H1 (cell line): Measurements from ENCODE around the gene COX17. TPM values are rescaled to one million over a fixed set of nuclear protein-coding genes. Genes with fewer than 3 reads are reported as not detected.

ENCODE experiments used
- CTCF ChIA-PET: fragments of 300-600 bp; sonication (Branson Sonifier 250); formaldehyde crosslinking; loops from one replicate; lab custom pipeline; 2021; ENCODE audit not compliant: partially characterized antibody; lab: Charles Lee
- POLR2A ChIA-PET: fragments of 300-600 bp; sonication (Branson Sonifier 250); formaldehyde crosslinking; loops from one replicate; lab custom pipeline; 2021; ENCODE audit warnings: inconsistent platforms; ENCODE audit not compliant: partially characterized antibody; lab: Charles Lee
- DNase-seq, 2 experiments: peaks; one replicate each; pipeline versions ENCODE4 v3.0.0 to v3.0.0-alpha.2; 2010 to 2022; ENCODE audit warnings: low spot score in 2 of 2, low read depth in 1 of 2, mixed read lengths in 1 of 2
- FAIRE-seq: peaks from 2 replicates; lab custom pipeline; 2011; peaks lifted over from hg19 to GRCh38; lab: Jason Lieb, UNC
- H2AFZ ChIP-seq: 2 replicates; pipeline ENCODE4 v1.8.1; 2012; ENCODE audit warnings: low read length, inconsistent platforms
- H2AK5ac ChIP-seq: 2 replicates; pipeline ENCODE4 v1.6.1; 2013; ENCODE audit warnings: low read depth, low read length
- H2BK120ac ChIP-seq: replicated peaks from 2 replicates; pipeline ENCODE3; 2013; ENCODE audit warnings: low read depth, low read length, inconsistent platforms
- H2BK12ac ChIP-seq: 2 replicates; pipeline ENCODE4 v1.6.1; 2013; ENCODE audit warnings: low read depth, low read length
- H2BK15ac ChIP-seq: 2 replicates; pipeline ENCODE4 v1.6.1; 2013; ENCODE audit warnings: low read length
- H2BK20ac ChIP-seq: 2 replicates; pipeline ENCODE4 v1.6.1; 2013; ENCODE audit warnings: low read length
- H2BK5ac ChIP-seq: 2 replicates; pipeline ENCODE4 v1.6.1; 2013; ENCODE audit warnings: low read depth, low read length
- H3K14ac ChIP-seq: 2 replicates; pipeline ENCODE4 v1.6.1; 2013; ENCODE audit warnings: inconsistent platforms; ENCODE audit not compliant: insufficient read length
- H3K18ac ChIP-seq: 2 replicates; pipeline ENCODE4 v1.6.1; 2013; ENCODE audit warnings: low read length; ENCODE audit errors: extremely low read depth
- H3K23ac ChIP-seq: 2 replicates; pipeline ENCODE4 v1.6.1; 2013; ENCODE audit warnings: inconsistent platforms; ENCODE audit not compliant: insufficient read length
- H3K23me2 ChIP-seq: 2 replicates; pipeline ENCODE4 v1.6.1; 2013; ENCODE audit warnings: low read depth, low read length
- H3K27ac ChIP-seq: 2 replicates; pipeline ENCODE4 v1.6.1; 2011; ENCODE audit warnings: low read depth, low read length, inconsistent platforms
- H3K27me3 ChIP-seq, 4 experiments: replicated peaks in 1 of 4; 1 replicate in 1 of 4; 2 replicates in 3 of 4; pipeline versions ENCODE4 v1.6.1 to v1.8.1; 2011 to 2013; ENCODE audit warnings: low read length in 3 of 4, mild to moderate bottlenecking in 3 of 4, inconsistent platforms in 2 of 4, mixed read lengths in 2 of 4, moderate library complexity in 1 of 4; ENCODE audit not compliant: control insufficient read depth in 3 of 4, insufficient read depth in 3 of 4; ENCODE audit errors: extremely low read depth in 1 of 4
- H3K36me3 ChIP-seq, 4 experiments: 2 replicates each; pipeline versions ENCODE4 v1.6.1 to v1.8.1; 2011 to 2013; ENCODE audit warnings: mild to moderate bottlenecking in 4 of 4, low read length in 3 of 4, moderate library complexity in 2 of 4, control low read depth in 1 of 4, inconsistent platforms in 1 of 4; ENCODE audit not compliant: insufficient read depth in 4 of 4, control insufficient read depth in 2 of 4
- H3K4ac ChIP-seq: replicated peaks from 2 replicates; pipeline ENCODE3; 2013; ENCODE audit warnings: low read length, low read depth, mixed read lengths, inconsistent platforms; ENCODE audit not compliant: insufficient read length
- H3K4me1 ChIP-seq, 4 experiments: replicated peaks in 1 of 4; 1 replicate in 1 of 4; 2 replicates in 3 of 4; pipeline versions ENCODE4 v1.6.1 to v1.8.1; 2011 to 2013; ENCODE audit warnings: low read length in 3 of 4, inconsistent platforms in 2 of 4, mixed read lengths in 1 of 4; ENCODE audit not compliant: insufficient read depth in 4 of 4, control insufficient read depth in 3 of 4
- H3K4me2 ChIP-seq, 2 experiments: 2 replicates each; pipeline versions ENCODE4 v1.6.1 to v1.8.1; 2011 to 2013; ENCODE audit warnings: low read depth in 2 of 2, low read length in 2 of 2, control low read depth in 1 of 2, inconsistent platforms in 1 of 2, mild to moderate bottlenecking in 1 of 2; ENCODE audit not compliant: insufficient read depth in 1 of 2
- H3K4me3 ChIP-seq, 4 experiments: fragments of 200-600, 300-600 bp in 1 of 4; sonication (generic), shearing (Covaris generic), sonication (Bioruptor Twin) in 1 of 4; 2 replicates each; pipeline versions ENCODE4 v1.5.1 to v1.8.1; 2011 to 2016; ENCODE audit warnings: low read length in 4 of 4, low read depth in 3 of 4, control low read depth in 2 of 4, inconsistent platforms in 2 of 4, mild to moderate bottlenecking in 2 of 4, mixed read lengths in 1 of 4, moderate library complexity in 1 of 4; ENCODE audit not compliant: insufficient read depth in 2 of 4; ENCODE audit errors: extremely low read depth in 1 of 4
- H3K56ac ChIP-seq: replicated peaks from 2 replicates; pipeline ENCODE3; 2013; ENCODE audit warnings: low read depth, mild to moderate bottlenecking, mixed read lengths, low read length, inconsistent platforms; ENCODE audit not compliant: insufficient read length
- H3K79me1 ChIP-seq: 2 replicates; pipeline ENCODE4 v1.6.1; 2013; ENCODE audit warnings: low read depth, low read length, control low read depth
- H3K79me2 ChIP-seq, 2 experiments: 2 replicates each; pipeline versions ENCODE4 v1.6.1 to v1.8.1; 2012 to 2013; ENCODE audit warnings: low read length in 2 of 2, mild to moderate bottlenecking in 2 of 2, inconsistent platforms in 1 of 2; ENCODE audit not compliant: insufficient read depth in 2 of 2, control insufficient read depth in 1 of 2
- H3K9ac ChIP-seq, 4 experiments: replicated peaks in 1 of 4; 1 replicate in 1 of 4; 2 replicates in 3 of 4; pipeline versions ENCODE4 v1.6.1 to v1.8.1; 2011 to 2013; ENCODE audit warnings: low read depth in 3 of 4, low read length in 3 of 4, control low read depth in 2 of 4, mild to moderate bottlenecking in 2 of 4, moderate library complexity in 2 of 4, inconsistent platforms in 1 of 4; ENCODE audit errors: extremely low read depth in 1 of 4
- H3K9me3 ChIP-seq, 2 experiments: 2 replicates each; pipeline versions ENCODE4 v1.6.1 to v1.8.1; 2012 to 2013; ENCODE audit warnings: mild to moderate bottlenecking in 2 of 2, moderate library complexity in 2 of 2, control low read depth in 1 of 2, inconsistent platforms in 1 of 2, low read depth in 1 of 2, low read length in 1 of 2, mixed read lengths in 1 of 2; ENCODE audit not compliant: insufficient read depth in 2 of 2
- H4K20me1 ChIP-seq, 2 experiments: replicated peaks in 1 of 2; 2 replicates each; pipeline versions ENCODE3 to v1.8.1; 2011 to 2013; ENCODE audit warnings: inconsistent platforms in 2 of 2, low read length in 2 of 2, mild to moderate bottlenecking in 1 of 2; ENCODE audit not compliant: insufficient read depth in 2 of 2, control insufficient read depth in 1 of 2
- H4K5ac ChIP-seq: 2 replicates; pipeline ENCODE4 v1.6.1; 2013; ENCODE audit warnings: low read length, low read depth, mixed read lengths, inconsistent platforms; ENCODE audit not compliant: insufficient read length
- H4K8ac ChIP-seq: 2 replicates; pipeline ENCODE4 v1.8.0; 2013; ENCODE audit warnings: mild to moderate bottlenecking, moderate library complexity, low read length, inconsistent platforms; ENCODE audit not compliant: insufficient read depth; ENCODE audit errors: extremely low read depth
- H4K91ac ChIP-seq: replicated peaks from 2 replicates; pipeline ENCODE3; 2013; ENCODE audit warnings: low read length, mixed read lengths, inconsistent platforms; ENCODE audit not compliant: insufficient read length
- ATF2 ChIP-seq: IDR thresholded peaks from 2 replicates; pipeline ENCODE4 v1.6.1; 2012; ENCODE audit warnings: low read length, inconsistent platforms
- ATF3 ChIP-seq: IDR thresholded peaks from 2 replicates; pipeline ENCODE4 v1.6.1; 2011; ENCODE audit warnings: low read depth, mild to moderate bottlenecking, low read length; ENCODE audit not compliant: insufficient read depth
- CEBPB ChIP-seq: IDR thresholded peaks from 2 replicates; pipeline ENCODE4 v1.6.1; 2012; ENCODE audit warnings: low read depth, low read length
- JUN ChIP-seq: IDR thresholded peaks from 2 replicates; pipeline ENCODE4 v1.6.1; 2011; ENCODE audit warnings: low read depth, mild to moderate bottlenecking, improper control_type of control experiment, low read length
- NRF1 ChIP-seq: IDR thresholded peaks from 2 replicates; pipeline ENCODE4 v1.6.1; 2011; ENCODE audit warnings: mild to moderate bottlenecking, low read depth, low read length, improper control_type of control experiment
- PHF8 ChIP-seq: fragments of 200-600 bp; sonication (generic); conservative IDR thresholded peaks from 2 replicates; pipeline ENCODE4 v1.7.1; 2012; ENCODE audit warnings: low read depth, mild to moderate bottlenecking, inconsistent platforms, low read length, moderate library complexity
- SRF ChIP-seq: IDR thresholded peaks from 2 replicates; pipeline ENCODE4 v1.6.1; 2011; ENCODE audit warnings: mild to moderate bottlenecking, low read depth, low read length, moderate library complexity
- TAF7 ChIP-seq: optimal IDR thresholded peaks from 2 replicates; pipeline ENCODE3; 2011; ENCODE audit warnings: low read depth, mild to moderate bottlenecking, inconsistent platforms, low read length, moderate library complexity, borderline replicate concordance
- USF2 ChIP-seq: IDR thresholded peaks from 2 replicates; pipeline ENCODE4 v1.6.1; 2011; ENCODE audit warnings: low read length, improper control_type of control experiment
- WGBS, 2 experiments: shearing (Covaris generic) in 1 of 2; methylation state at CpG; one replicate each; pipeline versions ENCODE4 v1.1.6 to v1.1.7; 2013 to 2015; ENCODE audit warnings: low lambda C conversion rate in 2 of 2, mixed read lengths in 2 of 2, inconsistent platforms in 1 of 2, low coverage in 1 of 2, missing lambda C conversion rate in 1 of 2; ENCODE audit not compliant: insufficient replicate concordance in 2 of 2, insufficient coverage in 1 of 2, insufficient read length in 1 of 2; ENCODE audit errors: extremely low coverage in 1 of 2, missing lambda C conversion rate in 1 of 2; 5-methylcytosine and 5-hydroxymethylcytosine counted together
- polyA plus RNA-seq, 7 experiments: library from polyadenylated mRNA; depleted of rRNA in 3 of 7; stranded (reverse) in 5 of 7; unstranded in 2 of 7; fragments of >200 nt in 5 of 7; fragments of 200-250 nt in 2 of 7; gene quantifications; 1 replicate in 5 of 7; 2 replicates in 1 of 7; 4 replicates in 1 of 7; pipeline versions ENCODE4 v1.2.1 to v1.2.3, GENCODE V29; 2011 to 2013; ENCODE audit warnings: missing spikeins in 2 of 7, mixed read lengths in 2 of 7
- total RNA-seq: library from RNA; stranded (reverse); fragmentation: NEBNext Ultra II Directional; extraction: Animal tissue kit (Norgen Biotek cat#: 25700); gene quantifications from 2 replicates; pipeline ENCODE4 v1.2.1, GENCODE V29; 2021

COX17 gene
- total and polyA plus RNA-seq, 2 of the 8 experiments (the other 6 are each of a cell fraction or from before 2014, with no cell fraction given): 34.2 to 43.0 TPM

GRCh38 chr3:119652306-119653033 lies 24.7 kb downstream of the COX17 start:
- TF ChIP-seq SRF: no peak
- TF ChIP-seq CEBPB: no peak
- TF ChIP-seq ATF2: no peak
- TF ChIP-seq JUN: no peak
- no peak for TF ChIP-seq TAF7
- TF ChIP-seq ATF3: no peak
- no peak for TF ChIP-seq USF2
- no peak for TF ChIP-seq PHF8
- no peak for TF ChIP-seq NRF1
- H3K4me2 ChIP-seq: no peak overlapping the region
- H3K9ac ChIP-seq: no peak overlapping the region
- no peak overlapping the region for H4K5ac ChIP-seq
- H2BK15ac ChIP-seq: no peak overlapping the region
- no peaks in the 10 kb centered on the region for H3K27me3 ChIP-seq
- H3K23ac ChIP-seq: no peak overlapping the region
- H2BK5ac ChIP-seq: no peak overlapping the region
- H2BK12ac ChIP-seq: no peak overlapping the region
- H3K79me2 ChIP-seq: no peaks in the 10 kb centered on the region
- H3K79me1 ChIP-seq: no peaks in the 10 kb centered on the region
- no peaks in the 10 kb centered on the region for H3K36me3 ChIP-seq
- H3K23me2 ChIP-seq: no peaks in the 10 kb centered on the region
- H2AFZ ChIP-seq: no peak overlapping the region
- no peak overlapping the region for H4K91ac ChIP-seq
- 90% methylated on average over 7 of the region's 7 CpGs; no CpG with 5 or more reads in 1 of the 2 experiments for WGBS, 2 experiments
- ChIA-PET POLR2A (no interaction called here), CTCF (no interaction called here)
- no peak overlapping the region for H2BK120ac ChIP-seq
- no peak for DNase-seq
- no peak overlapping the region for H3K27ac ChIP-seq
- H3K18ac ChIP-seq: no peak overlapping the region
- no peak overlapping the region for H3K56ac ChIP-seq
- H3K4ac ChIP-seq: no peak overlapping the region
- H3K14ac ChIP-seq: no peak overlapping the region
- H4K8ac ChIP-seq: no peak overlapping the region
- no peak overlapping the region for H3K4me3 ChIP-seq
- no peak overlapping the region for H2AK5ac ChIP-seq
- FAIRE-seq: no peak
- no peaks in the 10 kb centered on the region for H4K20me1 ChIP-seq
- H3K4me1 ChIP-seq: peaks cover 0 to 2% (median 2%) of the 10 kb centered on the region in 4 experiments; a peak in 3 of 7 replicates
- no peak overlapping the region for H2BK20ac ChIP-seq
- H3K9me3 ChIP-seq: no peaks in the 10 kb centered on the region
